NCI-H2107 treated with DMSO at 0.1 percent for 48 hours (cell line): Measurements from ENCODE around the gene RNF121.
"Not testable (repeated sequence)": the region's sequence is repeated elsewhere in the genome, so short reads cannot be mapped to it uniquely, and the experiment has no call there.

Source experiments
- DNase-seq: peaks from one replicate; lab custom pipeline; 2025; ENCODE audit not compliant: unreplicated experiment; lab: John Stamatoyannopoulos, UW

RNF121 gene

GRCh38 chr11:71928737-71929443 is at the start of gene RNF121:
Gene RNF121 (plus strand): TSS chr11:71929046. CDS start chr11:71929062, 16 bp downstream.
- DNase-seq = peak; percentile 95

DNA sequence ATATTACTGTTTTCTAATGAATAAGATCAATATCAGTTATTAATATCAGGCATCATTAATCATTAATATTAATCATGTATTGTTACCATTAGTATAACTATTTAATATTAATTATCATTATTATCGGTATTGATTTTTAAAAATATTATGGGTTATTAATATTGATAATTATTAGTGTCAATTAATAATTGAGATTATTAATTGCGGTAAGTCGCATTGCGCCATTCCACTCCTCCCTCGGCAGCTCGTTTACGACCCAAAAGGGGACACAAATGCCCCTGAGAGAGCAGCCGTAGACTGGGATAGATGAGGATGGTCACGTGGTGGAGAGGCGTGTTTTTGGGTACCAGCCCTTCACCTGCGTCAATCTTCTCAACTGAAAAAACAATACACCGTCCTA is 43.0 kb upstream of the RNF121 start:
- DNase-seq = not testable (repeated sequence)

GRCh38 chr11:71888335-71889010 is 40.4 kb upstream of the RNF121 start:
- DNase-seq = not testable (repeated sequence)

GRCh38 chr11:71889181-71889872 is 39.5 kb upstream of the RNF121 start:
- not testable (repeated sequence) for DNase-seq

GRCh38 chr11:71895961-71896360 is 32.9 kb upstream of the RNF121 start:
- DNase-seq = no peak

DNA sequence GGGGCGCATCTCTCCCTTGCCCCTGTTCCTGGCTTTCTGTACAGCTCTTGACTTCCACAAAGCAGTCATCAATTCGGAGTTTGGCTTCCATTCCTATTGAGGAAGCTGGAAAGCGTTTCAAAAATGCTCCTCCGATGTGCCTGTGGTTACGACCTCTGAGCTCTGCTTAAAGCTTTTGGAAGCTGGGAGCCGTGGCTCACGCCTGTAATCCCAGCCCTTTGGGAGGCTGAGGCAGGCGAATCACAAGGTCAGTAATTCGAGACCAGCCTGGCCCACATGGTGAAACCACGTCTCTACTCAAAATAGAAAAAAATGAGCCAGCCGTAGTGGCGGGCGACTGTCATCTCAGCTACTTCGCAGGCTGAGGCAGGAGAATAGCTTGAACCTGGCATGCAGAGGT is 27.7 kb upstream of the RNF121 start:
- DNase-seq = not testable (repeated sequence)

DNA sequence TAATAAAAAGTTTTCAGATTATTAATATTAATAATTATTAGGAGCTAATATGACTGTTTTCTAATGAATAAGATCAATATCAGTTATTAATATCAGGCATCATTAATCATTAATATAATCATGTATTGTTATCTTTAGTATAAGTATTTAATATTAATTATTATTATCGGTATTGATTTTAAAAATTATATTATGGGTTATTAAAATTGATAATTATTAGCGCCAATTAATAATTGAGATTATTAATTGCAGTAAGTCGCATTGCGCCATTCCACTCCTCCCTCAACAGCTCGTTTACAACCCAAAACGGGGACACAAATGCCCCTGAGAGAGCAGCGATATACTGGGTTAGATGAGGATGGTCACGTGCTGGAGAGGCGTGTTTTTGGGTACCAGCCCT is 20.6 kb upstream of the RNF121 start:
- no peak for DNase-seq

GRCh38 chr11:71910775-71911174 is 18.1 kb upstream of the RNF121 start:
- not testable (repeated sequence) for DNase-seq

GRCh38 chr11:71911321-71911985 is 17.4 kb upstream of the RNF121 start:
- not testable (repeated sequence) for DNase-seq

- DNase-seq = not testable (repeated sequence)
Measured at GRCh38 chr11:71911986-71912340, 16.9 kb upstream of the RNF121 start.

- DNase-seq = no peak
Measured at GRCh38 chr11:71913756-71914526, 14.9 kb upstream of the RNF121 start.

- DNase-seq = no peak
Measured at GRCh38 chr11:71914617-71915189, 14.1 kb upstream of the RNF121 start.

DNA sequence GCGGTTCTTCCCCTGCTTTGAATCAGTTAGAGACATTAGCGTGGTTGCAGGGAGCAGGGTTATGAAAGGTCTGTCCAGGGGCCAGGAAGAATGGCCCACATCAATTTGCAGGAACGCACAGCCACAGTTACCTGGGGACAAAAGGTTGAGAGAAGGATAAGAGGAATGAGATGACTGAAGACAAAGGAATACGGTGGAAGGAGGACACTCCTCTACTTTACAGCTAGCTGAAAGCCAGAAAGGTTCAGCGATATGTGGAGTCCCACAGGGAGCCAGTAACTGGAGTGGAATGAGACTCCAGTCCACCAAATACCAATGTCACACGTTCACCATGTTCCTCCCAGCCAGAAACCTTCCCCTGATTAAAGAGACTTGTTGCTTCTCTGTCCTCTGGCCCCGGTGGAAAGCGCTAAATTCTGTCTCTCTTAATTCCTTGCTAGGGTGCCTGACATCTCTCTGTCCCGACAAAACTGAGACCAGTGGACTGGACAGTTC is 11.2 kb upstream of the RNF121 start:
- DNase-seq = no peak

GRCh38 chr11:71927820-71928736 is 768 bp upstream of the RNF121 start, which contains the start of gene XNDC1N:
Gene XNDC1N (minus strand): TSS chr11:71928594. CDS start chr11:71923353, 5,241 bp downstream.
- DNase-seq = peak; percentile 90

- DNase-seq = no peak
Measured at GRCh38 chr11:71929491-71929890, 645 bp downstream of the RNF121 start.

DNA sequence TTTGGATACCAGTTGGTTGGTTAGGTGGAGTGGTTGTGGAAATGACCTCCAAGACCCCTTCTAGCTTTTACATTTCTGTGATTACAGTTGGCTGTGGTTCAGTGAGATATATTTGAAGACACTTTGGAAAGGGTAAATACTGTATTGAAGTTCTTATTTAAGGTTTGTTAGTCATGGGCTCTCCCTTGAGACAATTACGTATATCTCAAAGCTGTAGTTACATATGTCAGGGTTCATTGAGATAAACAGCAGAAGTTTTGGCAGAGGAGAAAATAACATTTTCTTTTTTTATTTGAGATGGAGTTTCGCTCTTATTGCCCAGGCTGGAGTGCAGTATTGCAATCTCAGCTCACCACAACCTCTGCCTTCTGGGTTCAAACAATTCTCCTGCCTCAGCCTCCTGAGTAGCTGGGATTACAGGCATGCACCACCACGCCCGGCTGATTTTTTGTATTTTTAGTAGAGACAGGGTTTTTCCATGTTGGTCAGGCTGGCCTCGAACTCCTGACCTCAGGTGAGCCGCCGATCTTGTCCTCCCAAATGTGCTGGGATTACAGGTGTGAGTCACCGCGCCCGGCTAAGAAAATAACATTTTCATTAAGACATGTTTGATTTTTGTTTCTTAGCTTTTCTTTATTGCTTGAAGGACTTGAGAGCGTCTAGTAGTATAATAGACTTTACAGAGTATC is 1.9 kb downstream of the RNF121 start:
- DNase-seq = no peak

DNA sequence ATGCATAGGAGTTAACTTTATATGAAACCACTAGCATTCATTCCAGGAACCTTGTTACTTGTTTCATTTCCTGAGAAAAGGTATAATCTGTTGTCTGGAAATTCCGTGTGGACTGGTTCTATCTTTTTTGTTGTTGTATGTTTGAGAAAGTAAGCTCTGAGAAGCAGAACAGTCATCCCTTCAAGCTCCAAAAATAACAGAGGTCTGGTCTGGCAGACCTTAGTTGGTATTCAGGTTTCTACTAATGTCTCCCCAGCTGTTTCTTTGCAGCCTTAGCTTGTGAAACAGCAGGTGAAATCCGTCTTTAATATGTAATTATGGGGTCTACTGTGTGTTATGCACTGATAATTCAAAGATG is 2.4 kb downstream of the RNF121 start:
- no peak for DNase-seq

DNA sequence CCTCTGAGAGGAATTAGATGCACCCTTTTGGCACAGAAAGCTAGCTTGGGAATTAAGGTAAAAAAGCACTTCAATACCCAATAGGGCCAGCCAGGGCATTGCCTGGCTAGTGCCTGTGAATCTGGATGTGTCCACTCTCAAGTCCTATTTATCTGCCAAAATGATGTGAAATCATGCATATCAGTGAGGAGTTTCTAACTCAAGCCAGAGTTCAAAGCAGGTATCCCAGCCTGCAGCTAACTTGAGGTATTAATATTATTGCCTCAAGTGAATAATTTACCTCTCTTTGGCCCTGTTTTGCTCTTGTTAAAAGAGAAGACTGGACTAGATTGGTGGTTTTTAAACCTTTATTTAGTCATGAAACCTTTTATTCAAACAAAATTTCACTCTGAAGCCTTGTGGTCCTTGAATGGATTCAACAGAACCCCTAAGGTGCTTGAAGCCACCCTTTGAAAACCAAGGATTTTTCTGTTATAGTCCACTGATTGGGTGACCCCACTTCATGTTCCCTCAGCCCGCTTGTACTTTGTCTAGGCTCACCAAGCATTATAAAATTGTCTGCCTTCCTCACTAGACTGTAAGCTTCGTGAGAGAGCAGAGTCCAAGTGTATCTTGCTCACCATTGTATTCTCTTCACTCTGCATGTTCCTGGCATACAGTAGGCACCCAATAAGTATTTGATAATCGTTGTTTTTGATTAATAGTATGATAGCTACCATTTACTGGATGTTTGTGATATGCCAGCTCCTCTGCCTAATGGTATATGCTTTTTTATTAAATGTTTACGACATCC is 4.5 kb downstream of the RNF121 start:
- no peak for DNase-seq
